C1 segment of cervical spinal cord (tissue), 14 donors: ENCODE data around the gene TIRAP.

ENCODE experiments used
- DNase-seq, 14 donors: peaks; one replicate each; lab custom pipeline; 2025; lab: John Stamatoyannopoulos, UW

Gene TIRAP

DNA sequence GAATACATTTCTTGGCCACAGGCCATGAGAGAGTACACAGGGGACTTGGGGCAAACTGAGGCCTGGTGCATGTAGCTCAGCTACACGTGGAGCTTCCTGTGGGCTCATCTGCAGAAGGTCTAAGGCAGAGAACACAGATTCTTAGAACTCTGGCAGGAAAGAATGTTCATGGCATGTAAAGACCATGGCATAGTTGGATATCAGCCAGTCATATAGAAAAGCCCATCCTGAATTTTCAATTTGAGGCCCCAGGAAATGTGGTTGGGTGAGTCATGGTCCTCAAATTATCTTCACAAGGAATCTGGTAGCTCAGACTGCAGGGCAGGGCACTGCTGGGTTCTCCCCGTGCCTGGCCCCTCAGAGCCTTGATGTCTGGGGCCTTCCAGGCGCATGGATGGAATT, 58.9 kb downstream of the TIRAP start:
- no peak for DNase-seq

DNA sequence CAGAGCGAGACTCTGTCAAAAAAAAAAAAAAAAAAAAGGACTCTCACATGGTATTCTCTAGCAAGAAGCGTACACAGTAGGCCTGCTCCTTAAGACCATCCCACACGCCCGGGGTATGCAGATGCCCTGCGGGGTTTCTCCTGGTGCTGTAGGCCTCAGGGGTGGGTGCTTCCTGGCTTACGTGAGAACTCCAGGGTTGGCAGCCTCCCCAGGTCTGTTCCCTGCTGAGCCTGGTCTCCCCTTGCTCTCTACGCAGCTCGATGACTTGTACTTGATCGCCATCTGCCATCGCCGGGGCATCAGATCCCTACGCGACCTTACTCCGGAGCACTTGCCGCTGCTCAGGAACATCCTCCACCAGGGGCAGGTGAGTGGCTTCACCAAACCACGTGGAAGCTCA, 60.2 kb downstream of the TIRAP start:
- DNase-seq: no peak
